ENCODE measurements around the gene CDK4.

The CDK4 gene

GRCh38 chr12:57735952-57736740 is 16.0 kb downstream of the CDK4 start:
- H3K4me2 ChIP-seq (ENCODE audit: low read length) = peak overlapping the region; percentile 29
- no peak overlapping the region for H4K8ac ChIP-seq (ENCODE audit: low read depth, low read length)
- H3K14ac ChIP-seq (ENCODE audit: low read length) = no peak overlapping the region
- peaks cover 0 to 7% of the 10 kb centered on the region in 2 experiments for H3K4me1 ChIP-seq (ENCODE audit: control insufficient read depth in 1 of 2, insufficient read depth in 2 of 2, low read length in 2 of 2)
- H3K23ac ChIP-seq (ENCODE audit: low read length) = no peak overlapping the region
- no peak overlapping the region for H4K91ac ChIP-seq (ENCODE audit: low read depth, low read length)
- H2AK5ac ChIP-seq (ENCODE audit: low read length) = no peak overlapping the region
- no peak overlapping the region for H3K9ac ChIP-seq (ENCODE audit: low read length)
- H2AFZ ChIP-seq (ENCODE audit: insufficient read depth, low read length, poor library complexity) = no peak overlapping the region
- H3K4ac ChIP-seq (ENCODE audit: low read depth, low read length) = no peak overlapping the region
- H3K9me3 ChIP-seq (ENCODE audit: insufficient read depth, low read depth, low read length) = peaks cover 7% of the 10 kb centered on the region
- no peak overlapping the region for H4K12ac ChIP-seq (ENCODE audit: low read depth, low read length)
- no peak overlapping the region for H3K18ac ChIP-seq (ENCODE audit: low read length)
- no peaks in the 10 kb centered on the region for H3K79me1 ChIP-seq (ENCODE audit: low read length)
- no peak overlapping the region for H2BK5ac ChIP-seq (ENCODE audit: low read depth, low read length, poor library complexity)
- no peaks in the 10 kb centered on the region for H3K36me3 ChIP-seq (ENCODE audit: control insufficient read depth in 1 of 2, insufficient read depth in 2 of 2, low read length in 2 of 2)
- H3K27me3 ChIP-seq (ENCODE audit: insufficient read depth, low read length) = peaks cover 74% of the 10 kb centered on the region
- H2BK120ac ChIP-seq (ENCODE audit: insufficient read depth, low read length, poor library complexity) = no peak overlapping the region
- WGBS (ENCODE audit: extremely low coverage, insufficient coverage, insufficient read length) = no CpG with 5 or more reads among the region's 49 CpGs
- H3K4me3 ChIP-seq (ENCODE audit: low read depth, low read length) = no peak overlapping the region
- no peak overlapping the region for H2BK12ac ChIP-seq (ENCODE audit: low read length)
- DNase-seq = peak in 1 of 2 donors; percentile 31
- no peaks in the 10 kb centered on the region for H3K79me2 ChIP-seq (ENCODE audit: control insufficient read depth, insufficient read depth, low read length, poor library complexity)
- H3K27ac ChIP-seq (ENCODE audit: low read depth, low read length) = no peak overlapping the region

- no peak overlapping the region for H3K4me3 ChIP-seq (ENCODE audit: low read depth, low read length)
- no peaks in the 10 kb centered on the region for H3K79me2 ChIP-seq (ENCODE audit: control insufficient read depth, insufficient read depth, low read length, poor library complexity)
- H4K91ac ChIP-seq (ENCODE audit: low read depth, low read length) = no peak overlapping the region
- H3K36me3 ChIP-seq (ENCODE audit: control insufficient read depth in 1 of 2, insufficient read depth in 2 of 2, low read length in 2 of 2) = no peaks in the 10 kb centered on the region
- no peak for DNase-seq
- H2BK12ac ChIP-seq (ENCODE audit: low read length) = no peak overlapping the region
- peaks cover 4% of the 10 kb centered on the region for H3K9me3 ChIP-seq (ENCODE audit: insufficient read depth, low read depth, low read length)
- H3K27me3 ChIP-seq (ENCODE audit: insufficient read depth, low read length) = peaks cover 66% of the 10 kb centered on the region
- H4K8ac ChIP-seq (ENCODE audit: low read depth, low read length) = no peak overlapping the region
- WGBS (ENCODE audit: extremely low coverage, insufficient coverage, insufficient read length) = no CpG with 5 or more reads among the region's 8 CpGs
- no peak overlapping the region for H3K23ac ChIP-seq (ENCODE audit: low read length)
- H4K12ac ChIP-seq (ENCODE audit: low read depth, low read length) = no peak overlapping the region
- no peak overlapping the region for H3K4ac ChIP-seq (ENCODE audit: low read depth, low read length)
- H3K4me1 ChIP-seq (ENCODE audit: control insufficient read depth in 1 of 2, insufficient read depth in 2 of 2, low read length in 2 of 2) = peaks cover 0 to 7% of the 10 kb centered on the region in 2 experiments
- H3K9ac ChIP-seq (ENCODE audit: low read length) = no peak overlapping the region
- no peak overlapping the region for H2BK120ac ChIP-seq (ENCODE audit: insufficient read depth, low read length, poor library complexity)
- H2BK5ac ChIP-seq (ENCODE audit: low read depth, low read length, poor library complexity) = no peak overlapping the region
- H3K18ac ChIP-seq (ENCODE audit: low read length) = no peak overlapping the region
- no peak overlapping the region for H2AFZ ChIP-seq (ENCODE audit: insufficient read depth, low read length, poor library complexity)
- no peak overlapping the region for H3K14ac ChIP-seq (ENCODE audit: low read length)
- H3K4me2 ChIP-seq (ENCODE audit: low read length) = no peak overlapping the region
- H2AK5ac ChIP-seq (ENCODE audit: low read length) = no peak overlapping the region
- no peaks in the 10 kb centered on the region for H3K79me1 ChIP-seq (ENCODE audit: low read length)
- H3K27ac ChIP-seq (ENCODE audit: low read depth, low read length) = no peak overlapping the region
Observed at GRCh38 chr12:57735198-57735855, 16.8 kb downstream of the CDK4 start.

- no peaks in the 10 kb centered on the region for H3K79me1 ChIP-seq (ENCODE audit: low read length)
- no peak overlapping the region for H2BK5ac ChIP-seq (ENCODE audit: low read depth, low read length, poor library complexity)
- peaks cover 4% of the 10 kb centered on the region for H3K9me3 ChIP-seq (ENCODE audit: insufficient read depth, low read depth, low read length)
- no peaks in the 10 kb centered on the region for H3K79me2 ChIP-seq (ENCODE audit: control insufficient read depth, insufficient read depth, low read length, poor library complexity)
- H3K4me2 ChIP-seq (ENCODE audit: low read length) = no peak overlapping the region
- no peaks in the 10 kb centered on the region for H3K36me3 ChIP-seq (ENCODE audit: control insufficient read depth in 1 of 2, insufficient read depth in 2 of 2, low read length in 2 of 2)
- H3K14ac ChIP-seq (ENCODE audit: low read length) = no peak overlapping the region
- H3K4me3 ChIP-seq (ENCODE audit: low read depth, low read length) = no peak overlapping the region
- no peak overlapping the region for H4K91ac ChIP-seq (ENCODE audit: low read depth, low read length)
- no peak overlapping the region for H2BK12ac ChIP-seq (ENCODE audit: low read length)
- peaks cover 0 to 7% of the 10 kb centered on the region in 2 experiments for H3K4me1 ChIP-seq (ENCODE audit: control insufficient read depth in 1 of 2, insufficient read depth in 2 of 2, low read length in 2 of 2)
- peaks cover 59% of the 10 kb centered on the region for H3K27me3 ChIP-seq (ENCODE audit: insufficient read depth, low read length)
- H2AFZ ChIP-seq (ENCODE audit: insufficient read depth, low read length, poor library complexity) = no peak overlapping the region
- no peak overlapping the region for H3K9ac ChIP-seq (ENCODE audit: low read length)
- H4K12ac ChIP-seq (ENCODE audit: low read depth, low read length) = no peak overlapping the region
- no peak overlapping the region for H3K27ac ChIP-seq (ENCODE audit: low read depth, low read length)
- no peak overlapping the region for H3K23ac ChIP-seq (ENCODE audit: low read length)
- WGBS (ENCODE audit: extremely low coverage, insufficient coverage, insufficient read length) = no CpG with 5 or more reads among the region's 4 CpGs
- H4K8ac ChIP-seq (ENCODE audit: low read depth, low read length) = no peak overlapping the region
- no peak overlapping the region for H2AK5ac ChIP-seq (ENCODE audit: low read length)
- peak; percentile 24 to 33 for DNase-seq
- H3K18ac ChIP-seq (ENCODE audit: low read length) = no peak overlapping the region
- H3K4ac ChIP-seq (ENCODE audit: low read depth, low read length) = no peak overlapping the region
- no peak overlapping the region for H2BK120ac ChIP-seq (ENCODE audit: insufficient read depth, low read length, poor library complexity)
Observed at GRCh38 chr12:57734591-57734990, 17.5 kb downstream of the CDK4 start.

GRCh38 chr12:57733928-57734327 is 18.2 kb downstream of the CDK4 start:
- Histone ChIP-seq H3K4me2 (ENCODE audit: low read length) (no peak overlapping the region), H3K18ac (ENCODE audit: low read length) (no peak overlapping the region), H2BK12ac (ENCODE audit: low read length) (no peak overlapping the region), H3K4me1 (ENCODE audit: control insufficient read depth in 1 of 2, insufficient read depth in 2 of 2, low read length in 2 of 2) (peaks cover 0 to 7% of the 10 kb centered on the region in 2 experiments), H3K9me3 (ENCODE audit: insufficient read depth, low read depth, low read length) (peaks cover 6% of the 10 kb centered on the region), H3K14ac (ENCODE audit: low read length) (no peak overlapping the region), H3K27me3 (ENCODE audit: insufficient read depth, low read length) (peaks cover 56% of the 10 kb centered on the region), H3K79me2 (ENCODE audit: control insufficient read depth, insufficient read depth, low read length, poor library complexity) (no peaks in the 10 kb centered on the region), H2BK5ac (ENCODE audit: low read depth, low read length, poor library complexity) (no peak overlapping the region), H4K8ac (ENCODE audit: low read depth, low read length) (no peak overlapping the region), H2AFZ (ENCODE audit: insufficient read depth, low read length, poor library complexity) (no peak overlapping the region), H2BK120ac (ENCODE audit: insufficient read depth, low read length, poor library complexity) (no peak overlapping the region), H3K36me3 (ENCODE audit: control insufficient read depth in 1 of 2, insufficient read depth in 2 of 2, low read length in 2 of 2) (no peaks in the 10 kb centered on the region), H3K27ac (ENCODE audit: low read depth, low read length) (no peak overlapping the region), H3K9ac (ENCODE audit: low read length) (no peak overlapping the region), H4K12ac (ENCODE audit: low read depth, low read length) (no peak overlapping the region), H4K91ac (ENCODE audit: low read depth, low read length) (no peak overlapping the region), H3K79me1 (ENCODE audit: low read length) (no peaks in the 10 kb centered on the region), H3K23ac (ENCODE audit: low read length) (no peak overlapping the region), H2AK5ac (ENCODE audit: low read length) (no peak overlapping the region), H3K4ac (ENCODE audit: low read depth, low read length) (no peak overlapping the region), H3K4me3 (ENCODE audit: low read depth, low read length) (no peak overlapping the region)
- no CpG with 5 or more reads among the region's 6 CpGs for WGBS (ENCODE audit: extremely low coverage, insufficient coverage, insufficient read length)
- no peak for DNase-seq
